Mammary epithelial cell (primary cell): ENCODE measurements around the gene MAP3K14.

Experiments used
- EZH2 ChIP-seq: IDR thresholded peaks from 2 replicates; pipeline ENCODE4 v1.6.1; 2012; ENCODE audit warnings: low read length, inconsistent platforms, borderline replicate concordance
- TF ChIP-seq, protein P1 (sequence below), 2 donors: IDR thresholded peaks in 1 of 2; conservative IDR thresholded peaks in 1 of 2; 2 replicates each; pipeline ENCODE4 v1.5.1; 2011 to 2012; ENCODE audit warnings: inconsistent platforms in 2 of 2, low read length in 2 of 2, mild to moderate bottlenecking in 2 of 2, control low read depth in 1 of 2, low read depth in 1 of 2; ENCODE audit not compliant: insufficient read depth in 1 of 2; ENCODE audit errors: extremely low read depth in 1 of 2

DNA sequence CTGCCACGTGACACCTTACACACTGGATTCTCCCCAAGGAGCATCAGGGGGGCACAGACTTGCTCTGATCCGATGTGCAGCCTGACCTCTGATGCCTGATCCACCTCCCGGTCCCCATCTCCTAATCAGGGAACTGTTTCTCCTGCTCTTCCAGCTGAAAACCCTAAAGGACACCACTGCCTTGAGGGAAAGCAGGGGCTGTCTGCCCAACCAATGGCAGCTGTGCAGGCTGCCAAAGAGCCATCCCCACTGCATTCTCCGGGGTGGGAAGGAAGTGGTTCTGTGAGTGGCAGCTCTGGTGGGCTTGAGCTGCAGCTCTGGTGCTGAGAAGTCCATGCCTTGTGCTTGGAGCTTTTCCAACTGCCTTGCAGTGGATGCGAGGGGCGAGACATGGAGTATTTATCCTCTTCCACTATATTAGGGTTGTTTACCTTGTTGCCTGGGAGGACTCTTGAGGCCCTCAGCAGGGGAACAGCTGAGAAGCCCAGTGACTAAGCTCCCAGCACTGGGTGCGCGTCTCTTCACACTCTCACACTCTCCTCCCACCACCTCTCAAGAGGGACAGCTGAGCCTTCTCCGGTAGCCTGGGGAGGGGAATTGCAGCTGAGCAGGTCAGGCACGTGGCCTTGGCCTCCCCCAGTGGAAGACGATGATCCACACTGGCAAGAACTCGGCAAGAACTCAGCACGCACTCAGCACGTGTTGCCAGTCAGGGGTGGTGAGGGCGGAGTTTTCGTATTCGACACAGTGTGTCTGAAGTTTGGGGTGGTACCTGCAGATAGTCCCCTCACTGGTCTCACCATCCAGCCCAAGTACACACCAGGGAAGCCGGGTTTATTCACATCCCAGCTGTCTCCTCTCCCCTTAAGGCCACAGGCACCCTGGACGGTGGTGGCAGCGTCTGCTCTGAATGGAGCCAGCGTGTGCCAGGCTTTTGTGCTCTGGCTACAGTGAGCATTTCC lies 33.9 kb downstream of the MAP3K14 start:
- TF ChIP-seq, protein P1, sequence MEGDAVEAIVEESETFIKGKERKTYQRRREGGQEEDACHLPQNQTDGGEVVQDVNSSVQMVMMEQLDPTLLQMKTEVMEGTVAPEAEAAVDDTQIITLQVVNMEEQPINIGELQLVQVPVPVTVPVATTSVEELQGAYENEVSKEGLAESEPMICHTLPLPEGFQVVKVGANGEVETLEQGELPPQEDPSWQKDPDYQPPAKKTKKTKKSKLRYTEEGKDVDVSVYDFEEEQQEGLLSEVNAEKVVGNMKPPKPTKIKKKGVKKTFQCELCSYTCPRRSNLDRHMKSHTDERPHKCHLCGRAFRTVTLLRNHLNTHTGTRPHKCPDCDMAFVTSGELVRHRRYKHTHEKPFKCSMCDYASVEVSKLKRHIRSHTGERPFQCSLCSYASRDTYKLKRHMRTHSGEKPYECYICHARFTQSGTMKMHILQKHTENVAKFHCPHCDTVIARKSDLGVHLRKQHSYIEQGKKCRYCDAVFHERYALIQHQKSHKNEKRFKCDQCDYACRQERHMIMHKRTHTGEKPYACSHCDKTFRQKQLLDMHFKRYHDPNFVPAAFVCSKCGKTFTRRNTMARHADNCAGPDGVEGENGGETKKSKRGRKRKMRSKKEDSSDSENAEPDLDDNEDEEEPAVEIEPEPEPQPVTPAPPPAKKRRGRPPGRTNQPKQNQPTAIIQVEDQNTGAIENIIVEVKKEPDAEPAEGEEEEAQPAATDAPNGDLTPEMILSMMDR (conservative IDR thresholded peaks at IDR 0.05 in 1 of 2, IDR thresholded peaks at IDR 0.05 in 1 of 2; ENCODE audit: extremely low read depth in 1 of 2, insufficient read depth in 1 of 2, low read depth in 1 of 2, low read length in 2 of 2), result no peak
- TF ChIP-seq EZH2, result no peak
